Psoas muscle (tissue), 8 donors: ENCODE data around the gene STOX2. TPM values are rescaled to one million over a fixed set of nuclear protein-coding genes. Genes with fewer than 3 reads are reported as not detected.

Experiments used
- ATAC-seq, 4 donors: fragments of 200-7000 bp; cut with Tn5 transposase; one replicate each; pipeline ENCODE4 v1.9.1; 2020; ENCODE audit warnings: moderate library complexity in 3 of 4, mild to moderate bottlenecking in 2 of 4
- DNase-seq, 2 donors: peaks; one replicate each; pipeline ENCODE4 v3.0.0-alpha.2; 2020
- H3K27ac ChIP-seq: fragments of 200-600 bp; one replicate; pipeline ENCODE4 v1.8.0; 2022
- H3K27me3 ChIP-seq, 3 donors: fragments of 200-600 bp in 1 of 3; one replicate each; pipeline versions ENCODE4 v1.6.1 to v1.8.0; 2013 to 2022; ENCODE audit warnings: low read length in 2 of 3, mild to moderate bottlenecking in 2 of 3, moderate library complexity in 1 of 3; ENCODE audit not compliant: insufficient read depth in 3 of 3
- H3K36me3 ChIP-seq, 2 donors: fragments of 200-600 bp in 1 of 2; one replicate each; pipeline versions ENCODE4 v1.6.1 to v1.8.0; 2013 to 2022; ENCODE audit warnings: low read depth in 1 of 2, mild to moderate bottlenecking in 1 of 2, moderate library complexity in 1 of 2; ENCODE audit not compliant: insufficient read depth in 1 of 2
- H3K4me1 ChIP-seq: fragments of 200-600 bp; one replicate; pipeline ENCODE4 v1.8.0; 2022
- H3K4me3 ChIP-seq: fragments of 200-600 bp; one replicate; pipeline ENCODE4 v1.8.0; 2022; ENCODE audit warnings: mild to moderate bottlenecking
- H3K9me3 ChIP-seq: fragments of 200-600 bp; one replicate; pipeline ENCODE4 v1.8.0; 2022
- WGBS, 3 donors: extraction: QIAGEN DNeasy Blood & Tissue Kit; methylation state at CpG; one replicate each; pipeline versions ENCODE4 v1.1.6 to v1.1.7; 2013; 5-methylcytosine and 5-hydroxymethylcytosine counted together
- intact Hi-C, 2 donors: fragments of 100-400 bp; cut with DNase I; formaldehyde crosslinking; loops; one replicate each; pipeline versions ENCODE4 v1.11.0 to v1.14.2; 2022
- polyA plus RNA-seq, 3 donors: library from polyadenylated mRNA; stranded (reverse); fragments of 200-250 nt; gene quantifications; one replicate each; pipeline ENCODE4 v1.2.3, GENCODE V29; 2013
- total RNA-seq, 4 donors: library from RNA; stranded (reverse); fragmentation: NEBNext Ultra II Directional in 2 of 4; extraction: Animal tissue kit (Norgen Biotek cat#: 25700) in 2 of 4; gene quantifications; one replicate each; pipeline versions ENCODE4 v1.2.1 to v1.2.4, GENCODE V29; 2021 to 2023
- TF ChIP-seq, protein P1 (sequence below): fragments of 200-600 bp; IDR thresholded peaks from one replicate; pipeline ENCODE4 v1.8.0; 2022; ENCODE audit warnings: antibody characterized with exemption
- donor health status: healthy with polysubstance abuse.
- donor health status: DM: no; HTN: no; CAD: no; lungs with moderate emphysema.
- donor health status: Bipolar disorder and iron deficiency.
- donor health status: healthy.
- donor health status: DM: yes; HTN: yes; CAD: no.
- donor health status: DM: no; HTN: no; CAD: no.
- donor health status: DM: no; HTN: no; CAD: no.
- donor health status: DM: yes; HTN: yes; CAD: no.

Gene STOX2
- total and polyA plus RNA-seq, 7 donors: 0.41 to 9.3 (median 3.4) TPM

DNA sequence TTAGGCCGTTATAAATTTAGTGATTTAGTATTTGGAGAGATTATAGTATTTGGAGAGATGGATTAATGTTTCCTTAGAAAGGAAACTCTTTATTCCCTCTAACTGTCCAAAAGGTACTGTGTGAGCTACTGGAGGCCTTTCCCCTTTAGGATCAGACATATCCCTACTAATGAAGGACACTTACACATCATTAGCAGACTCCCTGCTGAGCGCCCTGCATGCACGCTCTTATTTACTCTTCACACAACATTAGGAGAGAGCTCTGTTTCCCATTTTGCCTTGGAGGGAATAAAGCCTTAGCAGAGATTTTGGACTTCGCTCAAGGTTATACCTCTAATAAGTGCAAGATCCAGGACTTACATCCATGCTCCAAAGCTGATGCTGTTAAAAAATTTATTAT lies 17.8 kb upstream of the STOX2 start:
- no peaks in the 10 kb centered on the region for H3K9me3 ChIP-seq
- H3K27me3 ChIP-seq: no peaks in the 10 kb centered on the region
- H3K4me3 ChIP-seq: no peak overlapping the region
- intact Hi-C loops: no loop called here
- TF ChIP-seq, protein P1, sequence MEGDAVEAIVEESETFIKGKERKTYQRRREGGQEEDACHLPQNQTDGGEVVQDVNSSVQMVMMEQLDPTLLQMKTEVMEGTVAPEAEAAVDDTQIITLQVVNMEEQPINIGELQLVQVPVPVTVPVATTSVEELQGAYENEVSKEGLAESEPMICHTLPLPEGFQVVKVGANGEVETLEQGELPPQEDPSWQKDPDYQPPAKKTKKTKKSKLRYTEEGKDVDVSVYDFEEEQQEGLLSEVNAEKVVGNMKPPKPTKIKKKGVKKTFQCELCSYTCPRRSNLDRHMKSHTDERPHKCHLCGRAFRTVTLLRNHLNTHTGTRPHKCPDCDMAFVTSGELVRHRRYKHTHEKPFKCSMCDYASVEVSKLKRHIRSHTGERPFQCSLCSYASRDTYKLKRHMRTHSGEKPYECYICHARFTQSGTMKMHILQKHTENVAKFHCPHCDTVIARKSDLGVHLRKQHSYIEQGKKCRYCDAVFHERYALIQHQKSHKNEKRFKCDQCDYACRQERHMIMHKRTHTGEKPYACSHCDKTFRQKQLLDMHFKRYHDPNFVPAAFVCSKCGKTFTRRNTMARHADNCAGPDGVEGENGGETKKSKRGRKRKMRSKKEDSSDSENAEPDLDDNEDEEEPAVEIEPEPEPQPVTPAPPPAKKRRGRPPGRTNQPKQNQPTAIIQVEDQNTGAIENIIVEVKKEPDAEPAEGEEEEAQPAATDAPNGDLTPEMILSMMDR: no peak
- 90 to 92% (median 92%) methylated on average over 4 of the region's 4 CpGs for WGBS, 3 donors
- ATAC-seq (no peak), DNase-seq (no peak)
- no peak overlapping the region for H3K27ac ChIP-seq
- H3K4me1 ChIP-seq: no peaks in the 10 kb centered on the region
- no peaks in the 10 kb centered on the region for H3K36me3 ChIP-seq

DNA sequence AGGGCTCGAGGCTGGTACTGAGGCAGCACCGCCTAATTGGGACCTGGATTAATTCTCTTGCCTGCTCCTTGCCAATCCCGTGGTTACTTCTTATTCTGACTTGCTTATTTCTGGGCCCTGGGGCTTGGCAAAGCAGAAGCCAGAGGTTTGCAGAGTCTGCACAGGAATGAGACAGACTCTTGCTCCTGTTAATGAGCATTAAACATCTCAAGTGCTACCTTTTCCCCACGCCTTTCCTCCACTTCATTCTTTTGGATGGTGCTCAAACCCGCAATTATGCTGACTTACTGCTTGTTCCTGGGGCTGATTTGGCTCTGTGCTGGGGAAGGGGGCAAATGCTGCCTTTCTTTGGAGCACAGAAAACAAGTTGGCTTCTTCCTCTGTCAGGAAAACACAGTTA lies 16.5 kb upstream of the STOX2 start:
- intact Hi-C loops: no loop called here
- Histone ChIP-seq H3K27me3 (no peaks in the 10 kb centered on the region), H3K9me3 (no peaks in the 10 kb centered on the region), H3K4me3 (no peak overlapping the region), H3K27ac (no peak overlapping the region), H3K36me3 (no peaks in the 10 kb centered on the region), H3K4me1 (no peaks in the 10 kb centered on the region)
- DNase-seq (no peak), ATAC-seq (no peak)
- TF ChIP-seq, protein P1: no peak
- WGBS, 3 donors: 82 to 88% (median 85%) methylated on average over 5 of the region's 5 CpGs

DNA sequence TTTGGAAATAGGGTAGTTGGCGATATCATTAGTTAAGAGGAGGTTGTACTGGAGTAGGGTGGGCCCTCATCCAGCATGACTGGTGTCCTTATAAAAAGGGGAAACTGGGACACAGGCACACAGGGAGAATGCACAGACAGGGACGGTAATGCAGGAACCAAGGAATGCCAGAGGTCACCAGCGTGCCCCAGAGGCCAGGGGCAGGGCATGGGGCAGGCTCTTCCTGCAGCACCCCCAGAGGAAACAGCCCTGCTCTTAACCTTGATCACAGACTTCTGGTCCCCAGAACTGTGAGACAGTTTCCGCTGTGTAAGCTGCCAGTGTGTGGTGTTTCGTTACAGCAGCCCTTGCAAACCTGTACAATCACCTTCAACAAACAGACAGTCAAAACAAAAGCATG lies 15.9 kb upstream of the STOX2 start:
- Histone ChIP-seq H3K27ac (no peak overlapping the region), H3K27me3 (no peaks in the 10 kb centered on the region), H3K4me3 (no peak overlapping the region), H3K9me3 (no peaks in the 10 kb centered on the region), H3K36me3 (no peaks in the 10 kb centered on the region), H3K4me1 (no peaks in the 10 kb centered on the region)
- intact Hi-C loops: no loop called here
- no peak for ATAC-seq
- TF ChIP-seq, protein P1: no peak
- DNase-seq: no peak
- 82 to 83% (median 83%) methylated on average over 5 of the region's 5 CpGs for WGBS, 3 donors

DNA sequence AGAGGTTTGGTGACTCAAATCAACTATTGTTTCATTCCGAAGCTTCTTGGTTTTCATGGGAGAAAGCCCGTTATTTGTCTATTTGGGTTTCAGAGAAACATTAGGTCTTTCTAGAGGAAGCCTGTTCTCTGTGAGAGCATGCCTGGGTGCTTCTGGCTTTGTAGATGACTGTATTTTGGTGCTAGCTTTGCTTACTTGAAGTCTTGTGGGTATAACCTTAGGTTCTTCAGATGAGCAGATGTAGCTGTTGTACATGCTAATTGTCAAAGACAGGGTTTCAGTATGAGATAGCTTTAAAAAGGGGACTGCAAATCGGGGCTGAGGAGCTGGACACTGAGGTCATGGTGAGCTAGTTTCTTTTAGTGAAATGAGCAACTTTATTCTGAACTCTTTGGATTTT lies 7.9 kb upstream of the STOX2 start:
- Histone ChIP-seq H3K4me1 (no peaks in the 10 kb centered on the region), H3K9me3 (peaks cover 9% of the 10 kb centered on the region), H3K27ac (no peak overlapping the region), H3K27me3 (no peaks in the 10 kb centered on the region), H3K4me3 (no peak overlapping the region), H3K36me3 (no peaks in the 10 kb centered on the region)
- 87 to 90% (median 90%) methylated on average over 3 of the region's 3 CpGs for WGBS, 3 donors
- no peak for ATAC-seq
- no peak for DNase-seq
- TF ChIP-seq, protein P1: no peak
- intact Hi-C loops: no loop called here

DNA sequence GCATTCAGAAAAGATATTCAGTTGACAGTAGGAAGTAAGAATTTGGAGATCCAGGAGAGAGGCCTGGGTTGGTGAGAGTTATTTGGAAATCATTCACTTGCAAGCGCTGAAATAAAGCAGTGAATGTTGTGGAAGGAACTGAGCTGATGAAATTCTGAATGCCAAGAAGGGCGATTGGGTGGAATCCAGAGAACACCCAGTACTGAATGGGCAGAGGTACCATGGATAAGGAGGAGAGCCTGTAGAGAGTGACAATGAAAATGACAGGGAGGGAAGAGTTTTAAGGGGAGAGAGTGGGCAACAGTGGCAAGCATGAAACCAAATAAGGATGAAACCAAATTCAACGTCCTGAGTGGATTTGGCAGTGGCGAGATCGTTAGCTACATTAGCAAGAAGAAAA lies 6.7 kb upstream of the STOX2 start:
- DNase-seq (no peak), ATAC-seq (no peak)
- Histone ChIP-seq H3K4me1 (no peaks in the 10 kb centered on the region), H3K36me3 (no peaks in the 10 kb centered on the region), H3K4me3 (no peak overlapping the region), H3K27ac (no peak overlapping the region), H3K27me3 (no peaks in the 10 kb centered on the region), H3K9me3 (peaks cover 9% of the 10 kb centered on the region)
- TF ChIP-seq, protein P1: no peak
- 91 to 95% (median 93%) methylated on average over 5 of the region's 5 CpGs for WGBS, 3 donors
- intact Hi-C loops: no loop called here
